HCT116 (cell line): ENCODE measurements around the gene CBX1. TPM values are rescaled to one million over a fixed set of nuclear protein-coding genes. Genes with fewer than 3 reads are reported as not detected.

Source experiments
- ATAC-seq: fragments of 200-7000 bp; cut with Tn5 transposase; 2 replicates; pipeline ENCODE4 v1.9.1; 2020; ENCODE audit warnings: mild to moderate bottlenecking, moderate library complexity
- BruUV-seq: library from RNA; stranded (reverse); fragments of 400-500 nt; replicated peaks from 2 replicates; lab custom pipeline; 2021; lab: Mats Ljungman, UMichigan
- CTCF ChIA-PET: fragments of 300-600 bp; sonication (Branson Sonifier 250); formaldehyde crosslinking; loops from one replicate; lab custom pipeline; 2021; ENCODE audit warnings: antibody characterized with exemption; lab: Charles Lee
- POLR2A ChIA-PET: fragments of 300-600, 350-600 bp; sonication (Branson Sonifier 250); formaldehyde crosslinking; loops from one replicate; lab custom pipeline; 2021; ENCODE audit warnings: antibody characterized with exemption; lab: Charles Lee
- RAD21 ChIA-PET, 2 experiments: fragments of 300-600 bp; sonication (Branson Sonifier 250); formaldehyde crosslinking; loops; one replicate each; lab custom pipeline; 2023; ENCODE audit warnings: low total read pairs in 2 of 2; ENCODE audit not compliant: uncharacterized antibody in 2 of 2, unreplicated experiment in 2 of 2, low non-redundant PET in 1 of 2; lab: Charles Lee
- DNase-seq: peaks from one replicate; pipeline ENCODE4 v3.0.0-alpha.2; 2010; ENCODE audit warnings: low read depth, low spot score
- H2AFZ ChIP-seq: fragments of 200-600 bp; shearing (Covaris generic), sonication (generic); 2 replicates; pipeline ENCODE4 v1.6.1; 2017; ENCODE audit warnings: low read depth, mixed run types, mixed read lengths, antibody characterized with exemption, low read length; ENCODE audit not compliant: poor library complexity, severe bottlenecking
- H3K27ac ChIP-seq: 2 replicates; pipeline ENCODE4 v1.5.1; 2012; ENCODE audit warnings: low read depth, low read length
- H3K27me3 ChIP-seq: fragments of 200-600 bp; sonication (generic); 2 replicates; pipeline ENCODE4 v1.6.1; 2016; ENCODE audit warnings: mixed run types, low read length, mixed read lengths; ENCODE audit not compliant: insufficient read depth
- H3K36me3 ChIP-seq, 2 experiments: fragments of 200-500 bp in 1 of 2; fragments of 200-600 bp in 1 of 2; sonication (Bioruptor generic) in 1 of 2; sonication (generic) in 1 of 2; 2 replicates each; pipeline versions ENCODE4 v1.5.1 to v1.6.1; 2014 to 2016; ENCODE audit warnings: low read length in 2 of 2, inconsistent platforms in 1 of 2, mixed read lengths in 1 of 2, mixed run types in 1 of 2; ENCODE audit not compliant: insufficient read depth in 2 of 2, control insufficient read depth in 1 of 2
- H3K4me1 ChIP-seq, 2 experiments: fragments of 200-600 bp in 1 of 2; sonication (generic) in 1 of 2; 2 replicates each; pipeline versions ENCODE4 v1.5.1 to v1.6.1; 2012 to 2017; ENCODE audit warnings: low read length in 2 of 2, inconsistent platforms in 1 of 2, mild to moderate bottlenecking in 1 of 2, mixed read lengths in 1 of 2, mixed run types in 1 of 2, moderate library complexity in 1 of 2; ENCODE audit not compliant: insufficient read depth in 2 of 2, control insufficient read depth in 1 of 2
- H3K4me2 ChIP-seq: fragments of 200-600 bp; sonication (generic); 2 replicates; pipeline ENCODE4 v1.6.1; 2017; ENCODE audit warnings: mixed run types, low read length, mixed read lengths
- H3K4me3 ChIP-seq, 2 experiments: fragments of 200-600 bp in 1 of 2; sonication (generic) in 1 of 2; replicated peaks in 1 of 2; 2 replicates each; pipeline ENCODE4 v1.5.1; 2011 to 2016; ENCODE audit warnings: low read length in 2 of 2, control low read depth in 1 of 2, low read depth in 1 of 2, mild to moderate bottlenecking in 1 of 2, mixed read lengths in 1 of 2, mixed run types in 1 of 2
- H3K79me2 ChIP-seq: fragments of 200-600 bp; sonication (generic); 2 replicates; pipeline ENCODE4 v1.6.1; 2017; ENCODE audit warnings: mild to moderate bottlenecking, mixed run types, low read length, moderate library complexity, mixed read lengths; ENCODE audit not compliant: insufficient read depth
- H3K9ac ChIP-seq: fragments of 200-600 bp; sonication (generic); 2 replicates; pipeline ENCODE4 v1.6.1; 2016; ENCODE audit warnings: low read length, mixed read lengths
- H3K9me2 ChIP-seq: fragments of 200-600 bp; sonication (generic), shearing (Covaris generic); 2 replicates; pipeline ENCODE4 v1.6.1; 2017; ENCODE audit warnings: mixed run types, mild to moderate bottlenecking, moderate library complexity; ENCODE audit not compliant: insufficient read depth
- H3K9me3 ChIP-seq, 2 experiments: fragments of 200-500 bp in 1 of 2; fragments of 200-600 bp in 1 of 2; sonication (Bioruptor generic) in 1 of 2; sonication (generic) in 1 of 2; 2 replicates each; pipeline ENCODE4 v1.6.1; 2014 to 2017; ENCODE audit warnings: low read length in 2 of 2, mixed read lengths in 2 of 2, inconsistent platforms in 1 of 2, low read depth in 1 of 2, mild to moderate bottlenecking in 1 of 2, mixed run types in 1 of 2, moderate library complexity in 1 of 2; ENCODE audit not compliant: control insufficient read depth in 1 of 2, insufficient read depth in 1 of 2
- H4K20me1 ChIP-seq: fragments of 200-600 bp; sonication (generic), shearing (Covaris generic); 2 replicates; pipeline ENCODE4 v1.6.1; 2017; ENCODE audit warnings: mixed run types, mild to moderate bottlenecking, moderate library complexity; ENCODE audit not compliant: insufficient read depth
- ELF1 ChIP-seq: IDR thresholded peaks from 2 replicates; pipeline ENCODE4 v1.6.1; 2012; ENCODE audit warnings: low read depth, borderline replicate concordance
- FOSL1 ChIP-seq: IDR thresholded peaks from 2 replicates; pipeline ENCODE4 v1.6.1; 2012; ENCODE audit warnings: low read depth
- JUND ChIP-seq: IDR thresholded peaks from 2 replicates; pipeline ENCODE4 v1.6.1; 2012
- POLR2A ChIP-seq: IDR thresholded peaks from 2 replicates; pipeline ENCODE4 v1.7.0; 2011; ENCODE audit warnings: borderline replicate concordance; ENCODE audit not compliant: insufficient read depth, insufficient read length; ENCODE audit errors: extremely low read depth
- POLR2AphosphoS5 ChIP-seq: IDR thresholded peaks from 2 replicates; pipeline ENCODE4 v1.6.1; 2011; ENCODE audit warnings: mild to moderate bottlenecking, low read depth, low read length, moderate library complexity
- RAD21 ChIP-seq: IDR thresholded peaks from 2 replicates; pipeline ENCODE4 v1.6.1; 2012; ENCODE audit warnings: low read depth, mild to moderate bottlenecking
- SP1 ChIP-seq: IDR thresholded peaks from 2 replicates; pipeline ENCODE4 v1.6.1; 2012; ENCODE audit warnings: low read depth
- SRF ChIP-seq: IDR thresholded peaks from 2 replicates; pipeline ENCODE4 v1.6.1; 2012; ENCODE audit warnings: low read depth
- TCF7L2 ChIP-seq: IDR thresholded peaks from 2 replicates; pipeline ENCODE4 v1.7.0; 2011; ENCODE audit warnings: borderline replicate concordance, inconsistent platforms; ENCODE audit not compliant: insufficient read depth, insufficient read length; ENCODE audit errors: extremely low read depth
- YY1 ChIP-seq: IDR thresholded peaks from 2 replicates; pipeline ENCODE4 v1.6.1; 2011; ENCODE audit warnings: low read length, low read depth, moderate library complexity, mild to moderate bottlenecking; ENCODE audit not compliant: insufficient replicate concordance; ENCODE audit errors: extremely low read depth
- ZFX ChIP-seq: fragments of 450-650 bp; IDR thresholded peaks from 2 replicates; pipeline ENCODE4 v1.6.1; 2017
- intact Hi-C: fragments of 100-400 bp; cut with micrococcal nuclease; formaldehyde crosslinking; loops from 2 replicates; pipeline ENCODE4 v1.10.0; 2022
- total RNA-seq: library from RNA; stranded (reverse); gene quantifications from one replicate; pipeline ENCODE4 v1.2.1, GENCODE V29; 2021; ENCODE audit not compliant: unreplicated experiment

Gene CBX1
- total RNA-seq, 1 experiment from 2014 or later: 136 TPM

DNA sequence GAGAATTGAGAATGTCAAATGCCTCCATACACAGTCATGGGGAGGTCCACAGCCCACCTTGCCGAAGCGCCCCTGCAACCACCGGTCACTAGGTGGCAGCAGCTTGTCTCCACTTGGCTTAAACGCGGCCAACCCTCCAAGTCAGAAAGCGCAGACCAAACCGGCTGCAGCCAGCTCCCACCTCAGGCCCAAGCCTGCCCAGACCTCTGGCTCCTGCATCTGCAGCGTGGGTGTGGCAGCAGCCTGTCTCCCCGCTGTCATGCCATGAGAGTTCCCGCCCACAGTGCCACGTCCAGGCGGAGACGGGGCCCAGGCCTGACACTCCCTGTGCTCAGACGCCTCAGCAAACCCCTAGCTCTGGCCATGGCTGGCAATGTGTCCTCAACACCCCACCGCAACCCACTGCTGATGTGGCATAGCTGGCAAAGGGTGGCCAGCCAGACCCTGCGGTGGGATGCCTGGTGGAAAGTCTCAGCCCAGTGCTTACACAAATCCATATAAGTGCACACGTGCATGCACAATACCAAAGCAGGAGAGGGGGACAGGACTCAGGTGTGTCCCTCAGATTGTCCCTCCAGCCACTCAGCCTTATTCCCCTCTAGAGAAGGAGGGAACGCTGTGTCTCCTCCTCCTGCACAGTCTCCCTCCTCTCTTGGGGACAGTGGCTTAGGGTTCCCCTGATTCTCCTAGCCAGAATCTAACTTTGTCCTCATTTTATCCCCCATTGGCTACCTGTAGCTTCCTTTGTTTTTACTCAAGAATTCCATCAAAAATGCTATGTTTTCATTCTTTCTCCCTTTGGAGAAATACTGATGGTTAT is 74.6 kb downstream of the CBX1 start (continued):
- peak; percentile 29 for TF ChIP-seq YY1
- peak; percentile 31 for TF ChIP-seq TCF7L2
- no peak for TF ChIP-seq ELF1
- peak; percentile 67; the same call in 1 of the 2 replicates for TF ChIP-seq POLR2AphosphoS5

DNA sequence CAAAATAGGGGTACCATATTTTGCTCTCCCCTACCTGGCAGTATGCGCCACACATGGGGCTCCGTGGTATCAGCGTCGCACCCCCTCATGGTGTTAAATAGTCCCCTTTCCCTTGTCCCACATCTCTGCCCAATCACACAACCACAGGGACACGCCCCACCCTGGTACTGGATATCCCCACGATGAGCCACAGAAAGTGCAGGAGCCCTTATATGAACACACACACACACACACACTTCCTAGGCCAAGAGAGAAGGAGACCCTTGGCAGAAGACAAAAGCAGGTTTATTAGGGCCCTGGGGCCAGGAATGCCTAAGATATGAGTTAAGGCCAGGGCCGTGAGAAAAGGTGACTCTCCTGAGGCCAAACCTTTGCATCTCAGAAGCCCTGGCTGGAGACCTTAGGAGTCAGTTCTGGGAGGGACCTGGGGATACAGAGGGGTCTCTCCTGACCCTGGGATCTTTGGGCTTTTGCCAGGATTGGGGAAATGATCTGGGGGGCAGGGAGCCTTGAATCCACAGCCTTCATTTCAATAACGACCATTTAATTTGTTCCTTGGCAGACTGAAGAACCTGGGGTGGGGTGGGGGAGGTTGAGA is 75.3 kb downstream of the CBX1 start:
- ChIA-PET POLR2A (interaction anchor here (0.7 to 2.6 kb wide), 13 partner anchors 10 to 592 kb away, joined by 3 to 45 read pairs (median 5); partner anchors contain the start of genes CBX1, HOXB8, NFE2L1 and SNX11), CTCF (interaction anchor here (0.6 to 3.5 kb wide), 58 partner anchors 9 to 858 kb away, joined by 3 to 171 read pairs (median 5); partner anchors contain the start of genes CBX1, CDK5RAP3, HOXB8 and NFE2L1), RAD21 (interaction anchor here (0.5 to 3.0 kb wide), 17 partner anchors 15 to 282 kb away, joined by 3 to 19 read pairs (median 4); partner anchors contain the start of gene NFE2L1 (in 2 of the 2))
- Histone ChIP-seq H3K79me2 (no peaks in the 10 kb centered on the region), H3K9me2 (no peaks in the 10 kb centered on the region), H3K9ac (peak overlapping the region; percentile 57), H2AFZ (peak overlapping the region; percentile 96), H3K4me1 (peaks cover 26 to 45% of the 10 kb centered on the region in 2 experiments), H3K27ac (peak overlapping the region; percentile 64), H4K20me1 (no peaks in the 10 kb centered on the region), H3K36me3 (no peaks in the 10 kb centered on the region), H3K4me3 (peak overlapping the region; percentile 54 to 62), H3K4me2 (peak overlapping the region; percentile 95), H3K9me3 (no peaks in the 10 kb centered on the region), H3K27me3 (no peaks in the 10 kb centered on the region)
- TF ChIP-seq YY1 (no peak), ZFX (no peak), FOSL1 (no peak), RAD21 (no peak), TCF7L2 (no peak), SP1 (no peak), SRF (no peak), POLR2A (no peak), JUND (no peak)
- ATAC-seq: peak; percentile 3; the same call in 1 of the 2 replicates
- intact Hi-C loops: loop anchor here (1.0 to 10.0 kb wide), 12 partner anchors 23 to 1009 kb away; partner anchors contain the start of gene NFE2L1
- no TSS peak for BruUV-seq
- DNase-seq: no peak
